Right hindlimb (tissue), 1 donor: Measurements from ENCODE around the gene IFNL4.
A peak's percentile ranks its signal among the peaks of the same experiment; 100 is the strongest.
"Not testable (repeated sequence)": the region's sequence is repeated elsewhere in the genome, so short reads cannot be mapped to it uniquely, and the experiment has no call there.

Experiments
- DNase-seq: peaks from one replicate; pipeline ENCODE4 v3.0.0-alpha.2; 2018

IFNL4 gene

DNA sequence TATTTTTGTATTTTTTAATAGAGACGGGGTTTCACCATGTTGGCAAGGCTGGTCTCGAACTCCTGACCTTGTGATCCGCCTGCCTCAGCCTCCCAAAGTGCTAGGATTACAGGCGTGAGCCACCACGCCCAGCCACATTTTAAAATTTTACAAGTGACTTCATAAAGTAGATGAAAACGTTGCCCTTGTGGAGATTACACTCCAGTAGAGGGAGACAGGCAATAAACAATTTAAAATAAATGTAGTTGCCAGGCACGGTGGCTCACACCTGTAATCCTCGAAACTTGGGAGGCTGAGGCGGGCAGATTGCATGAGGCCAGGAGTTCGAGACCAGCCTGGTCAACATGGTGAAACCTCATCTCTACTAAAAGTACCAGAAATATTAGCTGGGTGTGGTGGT, 29.5 kb downstream of the IFNL4 start:
- not testable (repeated sequence) for DNase-seq

DNA sequence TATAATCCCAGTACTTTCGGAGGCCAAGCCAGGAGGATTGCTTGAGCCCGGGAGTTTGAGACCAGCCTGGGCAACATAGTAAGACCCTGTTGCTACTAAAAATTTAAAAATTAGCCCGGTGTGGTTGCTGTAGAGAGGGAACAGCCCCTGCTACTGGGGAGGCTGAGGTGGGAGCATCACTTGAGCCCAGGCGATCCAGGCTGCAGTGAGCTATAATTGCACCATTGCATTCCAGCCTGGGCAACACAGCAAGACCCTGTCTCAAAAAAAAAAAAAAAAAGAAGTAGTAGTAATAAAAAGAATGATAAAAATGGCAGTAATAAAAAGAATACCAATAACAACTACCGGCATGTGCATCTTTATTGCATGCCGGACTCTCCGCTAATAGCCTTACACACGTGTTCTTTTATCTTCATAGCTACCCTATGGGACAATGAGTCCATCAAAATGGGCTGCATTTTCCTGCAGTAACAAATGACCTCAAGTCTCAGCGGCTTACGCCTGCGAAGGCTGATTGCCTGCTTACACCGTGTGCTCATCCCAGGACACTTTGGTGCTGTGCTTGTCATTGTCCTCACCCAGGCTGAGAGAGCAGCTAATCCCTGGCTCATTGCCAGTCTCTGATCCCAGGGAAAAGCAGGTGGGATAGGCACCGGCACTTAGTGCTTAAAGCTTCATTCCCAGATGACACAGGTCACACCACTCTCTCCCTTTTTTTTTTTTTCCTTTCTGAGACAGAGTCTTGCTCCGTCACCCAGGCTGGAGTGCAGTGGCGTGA, 30.2 kb downstream of the IFNL4 start:
- no peak for DNase-seq

DNA sequence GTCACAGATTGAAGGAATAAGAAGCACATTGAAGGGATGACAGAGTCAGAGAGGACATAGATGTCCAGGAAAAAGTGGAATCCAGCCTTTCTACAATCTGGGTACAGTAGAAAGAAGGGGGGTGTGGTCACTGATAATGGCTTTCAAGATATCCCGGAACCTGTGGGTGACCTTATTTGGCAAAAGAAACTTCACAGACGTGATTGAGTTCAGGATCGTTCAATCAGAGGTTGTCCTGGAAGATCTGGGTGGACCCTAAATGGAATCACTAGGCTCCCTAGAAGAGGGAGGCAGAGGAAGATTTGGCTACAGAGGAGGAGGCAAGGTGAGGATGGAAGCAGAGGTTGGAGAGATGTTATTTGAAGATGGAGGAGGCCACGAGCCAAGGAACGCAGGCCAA, 31.6 kb downstream of the IFNL4 start:
- no peak for DNase-seq

DNA sequence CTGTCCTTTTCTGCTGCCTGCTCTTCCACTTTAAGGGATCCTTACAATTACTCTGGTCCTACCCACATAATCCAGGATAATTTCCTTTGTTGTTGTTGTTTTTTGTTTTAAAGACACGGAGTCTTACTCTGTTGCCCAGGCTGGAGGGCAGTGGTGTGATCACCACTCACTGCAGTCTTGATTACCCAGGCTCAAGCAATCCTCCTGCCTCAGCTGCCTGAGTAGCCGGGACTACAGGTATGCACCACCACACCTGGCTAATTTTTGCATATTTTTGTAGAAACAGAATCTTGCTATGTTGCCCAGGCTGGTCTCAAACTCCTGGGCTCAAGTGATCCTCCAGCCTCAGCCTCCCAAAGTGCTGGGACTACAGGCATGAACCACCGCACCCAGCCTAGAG, 33.3 kb downstream of the IFNL4 start:
- not testable (repeated sequence) for DNase-seq

DNA sequence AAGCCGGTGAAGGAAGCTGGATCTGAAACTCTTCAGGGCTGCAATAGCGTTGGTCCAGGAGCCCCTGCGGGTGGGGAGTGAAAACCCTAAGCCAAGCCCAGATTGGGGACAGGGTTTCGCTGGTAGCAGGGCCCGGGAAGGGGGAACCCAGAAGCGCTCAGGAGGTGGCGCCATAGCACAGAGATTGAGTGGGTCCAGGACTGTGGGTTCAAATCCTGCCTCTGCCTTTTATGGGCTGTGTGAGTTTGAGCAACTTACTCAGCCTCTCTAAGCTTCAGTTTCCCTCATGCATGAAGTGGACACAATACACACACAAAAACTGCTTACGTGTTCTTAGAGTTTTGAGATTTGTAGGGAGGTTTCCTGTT, 36.3 kb downstream of the IFNL4 start:
- no peak for DNase-seq

DNA sequence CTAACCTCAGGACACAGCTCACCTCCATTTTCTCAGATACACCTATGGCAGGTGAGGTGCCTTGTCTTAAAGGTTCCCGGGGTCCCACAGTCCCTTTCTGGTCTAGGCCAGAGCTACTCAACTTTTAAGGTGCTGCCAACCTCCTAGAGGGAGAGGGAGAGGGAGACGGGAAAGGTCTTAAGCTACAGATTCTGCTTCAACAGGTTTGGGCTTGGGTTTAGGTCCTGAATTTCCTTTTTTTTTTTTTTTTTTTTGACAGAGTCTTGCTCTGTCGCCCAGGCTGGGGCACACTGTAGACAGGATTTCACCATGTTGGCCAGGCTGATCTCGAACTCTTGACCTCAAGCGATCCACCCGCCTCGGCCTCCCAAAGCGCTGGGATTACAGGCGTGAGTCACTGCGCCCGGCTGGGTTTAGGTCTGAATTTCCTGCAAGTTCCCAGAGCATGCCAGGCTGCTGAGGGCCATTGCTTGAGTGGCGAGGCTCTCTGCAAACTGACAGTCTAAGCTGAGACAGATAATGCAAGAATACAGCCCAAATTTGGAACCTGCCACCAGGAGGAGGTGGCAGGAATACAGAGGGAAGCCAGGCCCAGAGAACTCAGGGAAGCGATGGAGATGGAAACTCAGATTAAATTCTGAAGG, 36.8 kb downstream of the IFNL4 start:
- no peak for DNase-seq

DNA sequence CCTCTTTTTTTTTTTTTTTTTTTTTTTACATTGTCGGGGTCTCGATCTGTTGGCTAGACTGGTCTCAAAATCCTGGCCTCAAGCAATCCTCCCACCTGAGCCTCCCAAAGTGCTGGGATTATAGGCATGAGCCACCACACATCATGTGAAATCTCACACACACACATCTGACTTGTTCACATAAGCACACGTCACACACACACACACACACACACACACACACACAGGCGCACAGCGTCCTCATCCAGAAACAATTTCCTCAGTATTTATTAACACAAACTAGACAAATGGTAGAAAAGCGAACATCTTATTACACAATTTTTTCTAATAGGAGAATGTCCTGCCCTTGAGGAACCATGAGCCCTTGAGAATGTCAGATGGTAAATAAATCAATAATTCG, 39.5 kb downstream of the IFNL4 start:
- no peak for DNase-seq

DNA sequence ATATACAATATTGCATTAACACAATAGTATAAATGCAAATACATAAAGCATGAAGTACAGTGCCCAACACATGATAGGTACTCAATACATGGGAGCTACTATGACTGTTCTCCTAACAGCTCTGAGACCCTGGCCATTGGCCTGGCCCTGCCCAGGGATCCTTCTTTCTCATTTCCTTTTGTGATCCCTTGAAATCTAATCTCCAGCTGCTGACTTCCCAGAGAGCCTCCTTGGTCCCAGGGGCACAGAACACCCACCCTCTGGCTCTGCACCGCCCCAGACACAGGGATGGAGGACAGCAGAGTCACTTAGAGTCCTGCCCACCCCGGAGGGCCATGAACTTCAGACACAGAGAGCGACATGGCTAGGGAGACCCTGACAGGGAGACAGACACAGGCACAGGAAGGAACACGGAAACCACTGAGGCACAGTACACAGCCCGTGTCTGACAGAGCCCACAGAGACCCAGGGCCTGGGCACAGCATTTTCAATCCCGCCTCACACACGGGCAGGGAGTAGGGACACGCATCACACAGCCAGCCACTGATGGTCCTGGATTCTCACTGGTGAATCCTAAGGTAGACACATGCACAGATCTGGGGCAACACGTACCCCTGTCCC, 40.4 kb downstream of the IFNL4 start:
- no peak for DNase-seq

DNA sequence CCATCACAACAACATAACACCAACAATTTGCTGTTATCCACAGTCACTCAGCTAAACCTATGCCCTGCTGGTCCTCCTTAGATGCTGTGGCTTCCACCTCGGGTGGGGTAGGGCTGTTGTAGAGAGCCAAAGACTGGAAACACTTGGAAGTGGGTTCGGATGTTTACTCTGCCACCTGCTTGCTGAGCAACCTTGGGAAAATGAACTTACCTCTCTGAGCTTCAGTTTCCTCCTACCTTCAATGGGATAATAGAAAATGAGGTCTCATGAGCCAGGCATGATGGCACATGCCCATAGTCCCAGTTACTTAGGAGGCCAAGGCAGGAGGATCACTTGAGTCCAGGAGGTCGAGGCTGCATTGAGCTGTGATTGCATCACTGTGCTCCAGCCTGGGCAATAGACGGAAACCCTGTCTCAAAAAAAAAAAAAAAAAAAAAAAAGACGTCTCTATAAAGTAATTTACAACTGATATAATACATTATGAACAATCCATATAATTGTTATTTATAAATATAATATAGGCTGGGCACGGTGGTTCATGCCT, 41.3 kb downstream of the IFNL4 start:
- DNase-seq = no peak

DNA sequence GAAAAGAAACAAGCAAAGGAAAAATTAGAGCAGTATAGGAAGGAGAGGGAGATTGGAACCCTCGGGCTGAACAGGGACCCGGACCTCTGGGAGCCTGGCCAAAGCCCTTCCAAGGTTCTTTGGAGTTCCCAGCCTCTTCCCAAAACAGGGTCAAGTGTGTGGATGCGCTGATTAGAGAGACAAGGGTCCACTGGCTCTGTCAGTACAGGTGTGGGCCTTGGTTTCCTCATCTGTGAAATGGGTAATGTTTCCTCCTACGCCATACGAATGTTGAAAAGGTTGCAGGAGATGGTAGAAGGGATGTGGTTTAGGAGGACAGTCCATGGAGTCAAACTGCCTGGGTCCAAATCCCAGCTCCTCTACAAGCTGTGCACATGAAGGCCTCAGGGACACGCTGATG, 42.5 kb downstream of the IFNL4 start:
- DNase-seq = no peak

DNA sequence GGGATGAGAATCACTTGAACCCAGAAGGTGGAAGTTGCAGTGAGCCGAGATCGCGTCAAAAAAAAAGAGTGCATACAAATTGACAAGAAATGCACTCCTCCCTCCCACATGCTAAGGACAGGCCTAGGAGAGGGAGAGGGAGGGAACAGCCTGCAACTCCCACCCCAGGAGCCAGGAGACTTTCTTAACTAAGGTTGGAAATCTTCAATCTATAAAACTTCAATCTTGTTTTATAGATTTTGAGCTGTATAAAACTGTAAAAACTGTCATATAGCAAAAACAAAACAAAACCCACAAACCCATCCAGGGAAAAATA, 43.2 kb downstream of the IFNL4 start:
- DNase-seq = no peak

DNA sequence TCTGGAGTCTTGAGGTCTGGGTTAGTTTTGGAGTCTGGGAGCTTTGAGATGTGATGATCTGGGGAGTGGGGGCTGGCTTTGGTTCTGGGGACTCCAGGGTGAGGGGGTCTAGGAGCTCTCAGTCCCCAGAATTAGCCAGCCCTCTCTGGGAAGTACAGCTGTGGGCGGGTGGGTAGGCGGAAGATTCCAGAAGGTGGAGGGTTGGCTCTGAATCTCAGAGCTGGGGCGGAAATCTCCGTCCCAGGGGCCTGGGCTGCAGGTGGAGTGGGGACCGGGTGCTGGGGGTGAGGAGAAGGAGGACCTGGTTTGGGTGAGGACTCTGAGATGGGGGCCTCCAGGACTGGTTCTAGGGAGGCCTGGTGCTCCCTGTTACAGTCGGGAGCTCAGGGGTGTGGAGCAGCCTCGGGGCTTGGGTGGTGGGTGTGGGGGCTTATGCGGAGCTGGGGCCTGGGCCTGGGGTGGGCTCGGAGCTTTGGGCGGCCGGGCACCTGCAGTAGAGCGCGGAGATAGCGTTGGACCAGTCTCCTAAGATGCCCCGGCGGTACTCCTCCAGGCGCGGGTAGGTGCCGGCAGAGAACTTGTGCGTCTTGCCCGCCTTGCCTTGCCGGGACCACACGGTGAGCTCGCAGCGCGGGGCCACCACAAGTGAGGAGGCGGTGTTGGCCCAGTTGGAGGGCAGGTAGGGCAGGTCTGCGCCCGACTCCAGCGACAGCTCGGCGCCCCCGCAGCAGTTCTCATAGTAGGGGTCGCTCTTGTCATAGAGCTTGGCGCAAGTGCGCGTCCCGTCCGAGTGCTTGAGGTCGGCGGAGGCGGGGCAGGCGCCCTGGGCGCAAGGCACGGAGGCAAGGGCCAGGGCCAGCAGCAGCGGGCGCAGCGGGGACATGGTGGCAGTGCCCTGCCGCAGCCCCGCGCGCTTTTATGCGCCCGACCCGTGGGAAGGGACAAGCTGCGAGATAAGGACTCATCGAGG, 45.0 kb downstream of the IFNL4 start, which contains the start of gene SYCN:
TSS of gene SYCN (minus strand) at position 892 of the 970 bp plus-strand sequence. CDS start at position 883, 9 bp downstream.
- no peak for DNase-seq

DNA sequence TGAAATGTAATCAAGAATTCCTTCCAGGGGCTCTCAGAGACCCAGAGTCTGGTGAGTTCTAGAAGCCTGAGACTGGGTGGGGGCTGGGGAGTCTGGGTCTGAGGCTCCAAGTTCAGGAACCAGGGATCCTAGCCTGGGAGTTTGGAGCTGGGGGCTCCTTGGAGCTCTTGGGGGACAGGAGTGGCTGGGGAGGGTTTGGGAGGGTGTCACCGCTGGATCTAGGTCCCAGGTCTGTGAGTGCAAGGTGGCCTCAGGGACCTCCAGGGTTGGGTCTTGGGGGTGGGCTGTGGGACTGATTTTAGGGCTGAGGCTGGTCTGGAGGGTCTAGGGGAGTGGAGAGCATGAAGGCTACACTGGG, 45.7 kb downstream of the IFNL4 start:
- DNase-seq = no peak

DNA sequence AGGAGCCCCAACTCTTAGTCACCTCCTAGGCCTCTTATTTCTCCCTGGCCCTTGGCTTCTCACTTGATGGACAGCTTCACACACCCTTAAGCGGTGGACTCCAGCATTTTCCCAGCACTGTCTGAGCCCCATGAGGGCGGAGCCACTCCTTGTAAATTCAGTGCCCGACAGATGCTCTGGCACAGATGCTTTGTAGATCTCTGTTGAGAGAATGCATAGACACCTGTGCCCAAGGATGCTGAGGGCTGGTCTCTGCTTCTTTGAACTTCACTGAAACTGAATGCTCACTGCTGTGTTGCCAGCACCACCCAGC, 47.9 kb downstream of the IFNL4 start:
- DNase-seq = no peak

DNA sequence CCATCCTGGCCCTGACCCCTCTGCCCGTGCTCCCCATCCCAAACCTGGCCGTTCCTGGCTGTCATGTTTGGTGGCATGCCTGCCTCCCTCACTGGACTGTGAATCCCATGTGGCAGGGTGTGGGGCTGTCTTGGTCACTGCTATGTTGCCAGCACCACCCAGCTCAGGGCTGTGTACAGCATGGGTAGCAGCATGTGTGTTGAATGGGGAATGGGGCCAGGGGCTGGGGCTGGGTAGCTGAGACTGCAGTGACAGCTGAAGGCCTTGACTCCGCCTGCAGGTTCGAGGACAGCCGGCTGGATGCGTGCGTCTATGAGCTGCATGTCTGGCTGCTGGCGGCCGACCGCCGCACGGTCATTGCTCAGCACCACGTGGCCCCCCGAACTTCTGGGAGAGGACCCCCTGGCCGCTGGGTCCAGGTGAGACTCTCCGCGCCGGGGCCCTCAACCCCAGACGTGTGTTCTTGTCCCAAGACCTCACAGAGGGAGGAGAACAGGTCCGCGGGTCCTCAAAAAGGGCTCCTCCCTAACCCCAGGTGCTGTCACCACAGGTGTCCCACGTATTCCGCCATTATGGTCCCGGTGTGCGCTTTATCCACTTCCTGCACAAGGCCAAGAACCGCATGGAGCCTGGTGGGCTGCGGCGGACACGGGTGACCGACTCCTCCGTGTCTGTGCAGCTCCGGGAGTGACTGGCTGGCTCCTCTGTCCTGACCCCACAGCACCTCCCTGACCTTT, 48.4 kb downstream of the IFNL4 start:
- no peak for DNase-seq

DNA sequence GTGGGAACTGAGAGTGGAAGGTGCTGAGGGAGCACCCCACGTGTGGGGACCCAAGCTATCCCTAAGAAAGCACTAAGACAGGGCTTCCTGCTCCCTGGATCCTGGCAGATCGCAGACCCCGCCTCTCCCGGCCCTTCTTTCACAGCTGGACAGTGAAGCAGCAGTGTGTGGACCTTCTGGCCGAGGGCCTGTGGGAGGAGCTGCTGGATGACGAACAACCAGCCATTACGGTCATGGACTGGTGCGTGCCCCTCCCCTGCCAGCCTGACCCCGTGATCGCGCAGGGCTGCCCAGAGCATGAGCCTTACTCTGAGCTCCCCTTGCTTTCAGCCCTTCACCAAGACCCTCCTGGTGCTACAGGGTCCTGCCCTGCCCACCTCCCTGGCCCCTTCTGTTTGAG, 49.6 kb downstream of the IFNL4 start:
- peak; percentile 61 for DNase-seq

DNA sequence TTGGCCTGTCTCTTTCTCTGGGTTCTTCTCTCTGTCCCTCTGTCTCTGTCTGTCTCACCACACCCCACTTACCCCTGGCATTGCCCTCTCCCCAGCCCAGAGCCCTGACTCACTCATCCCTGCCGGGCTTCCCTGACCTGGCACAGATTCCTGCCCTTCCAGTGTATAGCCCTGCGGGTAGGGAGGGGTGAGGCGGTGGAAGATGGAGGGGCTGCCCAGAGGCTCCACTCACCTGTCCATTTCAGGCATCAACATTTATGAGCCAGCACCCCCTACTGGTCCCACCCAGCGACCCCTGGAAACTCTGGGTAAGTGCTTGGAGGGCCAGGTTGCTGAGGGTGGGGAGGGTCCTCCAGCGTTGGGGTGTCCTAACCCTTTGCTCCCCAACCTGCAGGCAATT, 50.8 kb downstream of the IFNL4 start:
- DNase-seq = no peak

DNA sequence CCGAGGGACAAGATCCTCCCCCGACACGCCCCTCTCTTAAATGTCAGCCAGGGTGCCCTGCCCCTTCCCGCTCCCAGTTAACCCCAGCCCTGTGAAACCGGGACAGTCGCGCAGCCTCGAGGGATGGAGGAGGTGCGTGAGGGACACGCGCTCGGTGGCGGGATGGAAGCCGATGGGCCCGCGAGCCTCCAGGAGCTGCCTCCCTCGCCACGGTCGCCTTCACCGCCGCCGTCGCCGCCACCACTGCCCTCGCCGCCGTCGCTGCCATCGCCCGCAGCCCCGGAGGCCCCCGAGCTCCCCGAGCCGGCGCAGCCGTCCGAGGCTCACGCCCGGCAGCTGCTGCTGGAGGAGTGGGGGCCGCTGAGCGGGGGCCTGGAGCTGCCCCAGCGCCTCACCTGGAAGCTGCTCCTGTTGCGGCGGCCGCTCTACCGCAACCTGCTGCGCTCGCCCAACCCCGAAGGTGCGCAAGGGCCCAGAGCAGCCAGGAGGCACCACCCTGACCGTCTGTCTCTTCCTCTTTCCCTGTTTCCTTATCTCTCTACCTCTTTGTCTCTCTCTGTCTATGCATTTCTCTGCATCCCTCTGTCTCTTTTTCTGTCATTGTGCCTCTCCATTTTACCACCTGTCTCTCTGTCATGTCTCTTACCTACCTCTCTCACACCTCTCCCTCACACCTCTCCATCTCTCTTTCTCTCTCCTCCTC, 51.6 kb downstream of the IFNL4 start, which contains the start of gene NCCRP1:
TSS of gene NCCRP1 (plus strand) at position 105 of the 703 bp plus-strand sequence. CDS start at position 124, 19 bp downstream.
- no peak for DNase-seq

DNA sequence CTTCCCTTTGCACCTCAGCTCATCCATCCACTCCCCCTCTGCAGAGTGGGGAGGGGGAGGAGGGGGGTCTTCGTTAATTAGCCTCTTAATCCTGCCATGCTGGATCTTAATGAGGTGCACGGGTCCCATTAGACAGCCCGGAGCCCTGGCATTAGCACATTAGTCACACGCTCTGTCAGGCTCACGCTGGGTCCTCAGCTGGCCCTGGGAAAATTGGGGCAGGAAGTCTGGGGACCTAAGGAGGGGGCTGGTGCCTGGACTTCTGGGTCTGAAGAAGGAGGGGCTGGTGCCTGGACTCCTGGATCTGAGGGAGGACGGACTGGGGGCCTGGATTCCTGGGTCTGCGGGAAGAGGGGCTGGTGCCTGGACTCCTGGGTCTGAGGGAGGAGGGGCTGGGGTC, 52.3 kb downstream of the IFNL4 start:
- no peak for DNase-seq
